Measurements from ENCODE around the gene WDR7. TPM values are rescaled to one million over a fixed set of nuclear protein-coding genes. Genes with fewer than 3 reads are reported as not detected.

Gene WDR7
- total and polyA plus RNA-seq, 12 donors, result 3.6 to 64.6 (median 24.2) TPM

GRCh38 chr18:57018845-57019244, 367.7 kb downstream of the WDR7 start:
- Histone ChIP-seq H3K36me3 (replicated peaks in 1 of 2) (no peaks in the 10 kb centered on the region), H3K4me1 (replicated peaks in 1 of 2) (no peaks in the 10 kb centered on the region), H3K4me3 (no peak overlapping the region), H3K27me3 (no peaks in the 10 kb centered on the region), H3K9me3 (replicated peaks in 1 of 3) (no peaks in the 10 kb centered on the region), H3K27ac (no peak overlapping the region)
- 77 to 96% (median 88%) methylated on average over 3 of the region's 3 CpGs for WGBS, 4 donors
- no peak for TF ChIP-seq CTCF (IDR thresholded peaks at IDR 0.05)
- no peak for TF ChIP-seq POLR2A (IDR thresholded peaks at IDR 0.05)
- no peak for DNase-seq
- intact Hi-C loops (cut with DNase I), result no loop called here

- 61 to 93% (median 89%) methylated on average over 4 of the region's 4 CpGs for WGBS, 4 donors
- no peak overlapping the region for H3K4me3 ChIP-seq
Measured at GRCh38 chr18:57022716-57023115, 371.6 kb downstream of the WDR7 start.

DNA sequence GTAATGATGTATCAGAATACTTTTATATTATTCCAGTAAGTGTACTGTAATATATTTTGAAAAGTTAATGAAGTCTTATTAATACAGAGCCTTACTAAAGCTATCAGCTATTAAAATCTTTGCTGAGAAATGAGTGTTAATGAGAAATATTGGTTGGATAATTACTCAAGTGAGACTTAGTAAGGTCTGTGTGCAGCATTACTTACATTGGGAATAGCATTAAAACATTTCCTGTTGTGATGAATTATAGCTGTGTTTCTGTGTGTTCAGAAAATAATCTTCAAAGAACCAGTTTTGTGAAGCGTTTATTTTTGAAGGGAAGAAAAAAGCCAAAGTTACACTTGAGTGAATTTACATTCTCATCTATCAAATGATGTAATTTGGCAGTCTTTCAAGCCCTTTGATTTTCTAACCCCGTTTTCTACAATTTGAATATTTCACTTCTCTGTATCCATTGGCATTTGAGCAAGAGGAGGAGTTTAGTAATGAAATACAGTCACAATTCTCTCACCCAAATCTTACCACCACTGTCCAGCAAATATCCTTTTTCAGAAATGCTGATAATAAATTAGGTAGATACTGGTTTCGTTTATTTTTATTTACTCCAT, 372.2 kb downstream of the WDR7 start:
- H3K36me3 ChIP-seq (replicated peaks in 1 of 2), result peaks cover 0 to 7% of the 10 kb centered on the region in 2 donors
- H3K9me3 ChIP-seq (replicated peaks in 1 of 3), result no peaks in the 10 kb centered on the region
- no peaks in the 10 kb centered on the region for H3K27me3 ChIP-seq
- intact Hi-C loops (cut with DNase I), result no loop called here
- H3K27ac ChIP-seq, result no peak overlapping the region
- DNase-seq, result no peak
- H3K4me1 ChIP-seq (replicated peaks in 1 of 2), result no peaks in the 10 kb centered on the region
- H3K4me3 ChIP-seq, result no peak overlapping the region
- TF ChIP-seq CTCF (IDR thresholded peaks at IDR 0.05), result no peak
- TF ChIP-seq POLR2A (IDR thresholded peaks at IDR 0.05), result no peak
- 42 to 58% (median 42%) methylated on average over 3 of the region's 3 CpGs for WGBS, 4 donors

More at GRCh38 chr18:57022716-57023115, 371.6 kb downstream of the WDR7 start:
- intact Hi-C loops (cut with DNase I), result no loop called here
- H3K27me3 ChIP-seq, result no peaks in the 10 kb centered on the region
- H3K36me3 ChIP-seq (replicated peaks in 1 of 2), result peaks cover 0 to 7% of the 10 kb centered on the region in 2 donors
- no peaks in the 10 kb centered on the region for H3K9me3 ChIP-seq (replicated peaks in 1 of 3)
- H3K27ac ChIP-seq, result no peak overlapping the region
- DNase-seq, result no peak
- no peaks in the 10 kb centered on the region for H3K4me1 ChIP-seq (replicated peaks in 1 of 2)
- TF ChIP-seq POLR2A (IDR thresholded peaks at IDR 0.05), result no peak
- TF ChIP-seq CTCF (IDR thresholded peaks at IDR 0.05), result no peak

- WGBS, 4 donors, result 83 to 89% (median 87%) methylated on average over 4 of the region's 4 CpGs
- H3K4me1 ChIP-seq (replicated peaks in 1 of 2), result no peaks in the 10 kb centered on the region
- intact Hi-C loops (cut with DNase I), result no loop called here
- H3K9me3 ChIP-seq (replicated peaks in 1 of 3), result no peaks in the 10 kb centered on the region
- TF ChIP-seq CTCF (IDR thresholded peaks at IDR 0.05), result no peak
- no peak for TF ChIP-seq POLR2A (IDR thresholded peaks at IDR 0.05)
- no peak for DNase-seq
- H3K4me3 ChIP-seq, result no peak overlapping the region
- peaks cover 0 to 7% of the 10 kb centered on the region in 2 donors for H3K36me3 ChIP-seq (replicated peaks in 1 of 2)
- no peaks in the 10 kb centered on the region for H3K27me3 ChIP-seq
- no peak overlapping the region for H3K27ac ChIP-seq
Measured at GRCh38 chr18:57025540-57025939, 374.4 kb downstream of the WDR7 start.
